Left hindlimb (tissue), 1 donor: ENCODE measurements around the gene AHNAK2.
A peak's percentile ranks its signal among the peaks of the same experiment; 100 is the strongest.
"Not testable (repeated sequence)": the region's sequence is repeated elsewhere in the genome, so short reads cannot be mapped to it uniquely, and the experiment has no call there.

Experiments used
- DNase-seq: peaks from one replicate; pipeline ENCODE4 v3.0.0-alpha.2; 2018

AHNAK2 gene

GRCh38 chr14:104977681-104978653 is at the start of gene AHNAK2:
TSS of gene AHNAK2 (minus strand) at chr14:104978374. CDS start at chr14:104978237, 137 bp downstream.
- peak; percentile 81 for DNase-seq

- DNase-seq, result not testable (repeated sequence)
Observed at GRCh38 chr14:105027718-105028117, 49.5 kb upstream of the AHNAK2 start.

GRCh38 chr14:105026802-105027563 is 48.8 kb upstream of the AHNAK2 start:
- peak; percentile 32 for DNase-seq

GRCh38 chr14:105026033-105026785 is 48.0 kb upstream of the AHNAK2 start:
- DNase-seq, result no peak

- no peak for DNase-seq
Observed at GRCh38 chr14:105025429-105025828, 47.3 kb upstream of the AHNAK2 start.

- no peak for DNase-seq
Observed at GRCh38 chr14:105023791-105024480, 45.8 kb upstream of the AHNAK2 start.

GRCh38 chr14:105023144-105023543 is 45.0 kb upstream of the AHNAK2 start:
- no peak for DNase-seq

GRCh38 chr14:105022276-105022670 is 44.1 kb upstream of the AHNAK2 start:
- DNase-seq, result no peak

GRCh38 chr14:105021656-105022275 is 43.6 kb upstream of the AHNAK2 start:
- DNase-seq, result no peak

- DNase-seq, result peak; percentile 98
Observed at GRCh38 chr14:105020815-105021655, 42.9 kb upstream of the AHNAK2 start, which contains the start of gene CDCA4. TSS of gene CDCA4 (minus strand) at chr14:105021083. CDS start at chr14:105011929, 9,154 bp downstream.

- peak; percentile 58 for DNase-seq
Observed at GRCh38 chr14:105019861-105020814, 42.0 kb upstream of the AHNAK2 start.

- no peak for DNase-seq
Observed at GRCh38 chr14:105018414-105018813, 40.2 kb upstream of the AHNAK2 start.

- DNase-seq, result no peak
Observed at GRCh38 chr14:105015905-105016304, 37.7 kb upstream of the AHNAK2 start.

- no peak for DNase-seq
Observed at GRCh38 chr14:105015242-105015641, 37.1 kb upstream of the AHNAK2 start.

GRCh38 chr14:105014631-105015030 is 36.5 kb upstream of the AHNAK2 start:
- no peak for DNase-seq

GRCh38 chr14:105014032-105014431 is 35.9 kb upstream of the AHNAK2 start:
- DNase-seq, result no peak

- DNase-seq, result no peak
Observed at GRCh38 chr14:105013150-105013785, 35.1 kb upstream of the AHNAK2 start.

- no peak for DNase-seq
Observed at GRCh38 chr14:105012171-105012985, 34.2 kb upstream of the AHNAK2 start.
